SU-DHL-6 (cell line): ENCODE data around the gene TM9SF4.

Source experiments
- H2AFZ ChIP-seq: fragments of 200-600 bp; sonication (generic); 2 replicates; pipeline ENCODE4 v1.6.1; 2014; ENCODE audit warnings: low read depth, mild to moderate bottlenecking, moderate library complexity, mixed read lengths, antibody characterized with exemption, low read length; ENCODE audit not compliant: severe bottlenecking
- H3F3A ChIP-seq: fragments of 200-600 bp; shearing (Covaris generic); 2 replicates; pipeline ENCODE4 v1.6.0; 2016; ENCODE audit warnings: antibody characterized with exemption, mild to moderate bottlenecking; ENCODE audit not compliant: insufficient read depth
- H3K27ac ChIP-seq: fragments of 200-600 bp; sonication (generic); 2 replicates; pipeline ENCODE4 v1.5.1; 2016; ENCODE audit warnings: low read depth, mild to moderate bottlenecking, low read length, moderate library complexity, mixed read lengths
- H3K27me3 ChIP-seq: fragments of 200-600 bp; sonication (generic), shearing (Covaris generic); 2 replicates; pipeline ENCODE4 v1.6.0; 2014; ENCODE audit warnings: mild to moderate bottlenecking, low read length
- H3K36me3 ChIP-seq: fragments of 200-600 bp; sonication (generic); 2 replicates; pipeline ENCODE4 v1.6.1; 2014; ENCODE audit warnings: mild to moderate bottlenecking, low read length, mixed read lengths
- H3K4me2 ChIP-seq: fragments of 300-600, 200-600 bp; shearing (Covaris generic), sonication (generic); 2 replicates; pipeline ENCODE4 v1.6.0; 2014; ENCODE audit warnings: low read length, low read depth, mild to moderate bottlenecking; ENCODE audit not compliant: poor library complexity, severe bottlenecking
- H3K4me3 ChIP-seq: fragments of 200-600 bp; sonication (generic); 2 replicates; pipeline ENCODE4 v1.5.1; 2014; ENCODE audit warnings: antibody characterized with exemption, low read length, mild to moderate bottlenecking, mixed read lengths; ENCODE audit not compliant: insufficient read depth, poor library complexity, severe bottlenecking
- H3K79me2 ChIP-seq: fragments of 200-600 bp; sonication (generic); 2 replicates; pipeline ENCODE4 v1.6.1; 2014; ENCODE audit warnings: mild to moderate bottlenecking, low read length, moderate library complexity; ENCODE audit not compliant: insufficient read depth
- H3K9ac ChIP-seq: fragments of 200-600 bp; sonication (generic); 2 replicates; pipeline ENCODE4 v1.7.0; 2014; ENCODE audit warnings: mild to moderate bottlenecking, low read length
- H3K9me2 ChIP-seq: fragments of 200-600 bp; sonication (generic); replicated peaks from 2 replicates; pipeline ENCODE4 v1.6.1; 2014; ENCODE audit warnings: low read length; ENCODE audit not compliant: insufficient read depth
- H3K9me3 ChIP-seq: fragments of 200-600 bp; sonication (generic); 2 replicates; pipeline ENCODE4 v1.6.1; 2014; ENCODE audit warnings: low read length, mixed read lengths; ENCODE audit not compliant: insufficient read depth
- H4K20me1 ChIP-seq: fragments of 200-600 bp; sonication (generic); 2 replicates; pipeline ENCODE4 v1.6.1; 2014; ENCODE audit warnings: low read depth, mild to moderate bottlenecking, antibody characterized with exemption, low read length, moderate library complexity, mixed read lengths
- CTCF ChIP-seq: fragments of 200-600 bp; sonication (generic); IDR thresholded peaks from one replicate; pipeline ENCODE4 v1.5.1; 2017; ENCODE audit warnings: antibody characterized with exemption, mild to moderate bottlenecking, low read length, moderate library complexity; ENCODE audit not compliant: insufficient read depth, poor library complexity, severe bottlenecking
- EZH2phosphoT487 ChIP-seq: fragments of 200-600 bp; sonication (generic), shearing (Covaris generic); conservative IDR thresholded peaks from 2 replicates; pipeline ENCODE4 v1.6.1; 2018; ENCODE audit warnings: mild to moderate bottlenecking, antibody characterized with exemption, low read length, moderate library complexity, mixed read lengths

Gene TM9SF4

GRCh38 chr20:32077190-32077589, 32.3 kb upstream of the TM9SF4 start:
- H3K4me3 ChIP-seq: no peak overlapping the region
- no peaks in the 10 kb centered on the region for H3K36me3 ChIP-seq
- H2AFZ ChIP-seq: no peak overlapping the region
- H3K9me3 ChIP-seq: no peaks in the 10 kb centered on the region
- no peaks in the 10 kb centered on the region for H3K9me2 ChIP-seq
- TF ChIP-seq EZH2phosphoT487: no peak
- TF ChIP-seq CTCF: no peak
- H3K27me3 ChIP-seq: no peaks in the 10 kb centered on the region
- no peak overlapping the region for H3K9ac ChIP-seq
- no peaks in the 10 kb centered on the region for H3F3A ChIP-seq
- no peak overlapping the region for H3K4me2 ChIP-seq
- H3K27ac ChIP-seq: no peak overlapping the region
- no peaks in the 10 kb centered on the region for H3K79me2 ChIP-seq
- H4K20me1 ChIP-seq: no peaks in the 10 kb centered on the region

- H3K79me2 ChIP-seq: no peaks in the 10 kb centered on the region
- TF ChIP-seq EZH2phosphoT487 (no peak), CTCF (no peak)
These were observed 31.2 kb upstream of the TM9SF4 start for GRCh38 chr20:32078322-32078721.

GRCh38 chr20:32078791-32079190, 30.7 kb upstream of the TM9SF4 start:
- Histone ChIP-seq H3K27me3 (no peaks in the 10 kb centered on the region), H3K9ac (no peak overlapping the region), H2AFZ (no peak overlapping the region)

More at GRCh38 chr20:32078322-32078721, 31.2 kb upstream of the TM9SF4 start:
- no peaks in the 10 kb centered on the region for H4K20me1 ChIP-seq
- H3K4me2 ChIP-seq: no peak overlapping the region
- no peak overlapping the region for H3K9ac ChIP-seq
- no peak overlapping the region for H3K27ac ChIP-seq
- H3K27me3 ChIP-seq: no peaks in the 10 kb centered on the region
- no peaks in the 10 kb centered on the region for H3K36me3 ChIP-seq
- H3F3A ChIP-seq: peaks cover 5% of the 10 kb centered on the region; the same call in 1 of the 2 replicates
- H3K9me2 ChIP-seq: no peaks in the 10 kb centered on the region
- no peak overlapping the region for H3K4me3 ChIP-seq
- no peak overlapping the region for H2AFZ ChIP-seq
- H3K9me3 ChIP-seq: no peaks in the 10 kb centered on the region

More at GRCh38 chr20:32078791-32079190, 30.7 kb upstream of the TM9SF4 start:
- TF ChIP-seq EZH2phosphoT487 (no peak), CTCF (no peak)
- Histone ChIP-seq H3K9me2 (no peaks in the 10 kb centered on the region), H3K4me3 (no peak overlapping the region), H3F3A (peaks cover 7% of the 10 kb centered on the region; the same call in 1 of the 2 replicates), H4K20me1 (no peaks in the 10 kb centered on the region), H3K9me3 (no peaks in the 10 kb centered on the region), H3K79me2 (no peaks in the 10 kb centered on the region), H3K4me2 (no peak overlapping the region), H3K36me3 (no peaks in the 10 kb centered on the region), H3K27ac (no peak overlapping the region)
